Endothelial cell of umbilical vein (primary cell): ENCODE results near the gene KLRF2. TPM values are rescaled to one million over a fixed set of nuclear protein-coding genes. Genes with fewer than 3 reads are reported as not detected.

ENCODE experiments used
- BruUV-seq: library from RNA; stranded (reverse); fragments of 400-500 nt; replicated peaks from 2 replicates; lab custom pipeline; 2021; lab: Mats Ljungman, UMichigan
- CTCF ChIA-PET: fragments of 300-600, 350-600 bp; sonication (Branson Sonifier 250); formaldehyde crosslinking; loops from one replicate; lab custom pipeline; 2021; ENCODE audit warnings: antibody characterized with exemption, inconsistent platforms; lab: Charles Lee
- POLR2A ChIA-PET: fragments of 300-600, 350-600 bp; sonication (Branson Sonifier 250); formaldehyde crosslinking; loops from one replicate; lab custom pipeline; 2021; ENCODE audit warnings: antibody characterized with exemption, inconsistent platforms; lab: Charles Lee
- DNase-seq: peaks from one replicate; pipeline ENCODE4 v3.0.0-alpha.2; 2011; ENCODE audit warnings: low read depth, low spot score
- FAIRE-seq: peaks from 2 replicates; lab custom pipeline; 2011; peaks lifted over from hg19 to GRCh38; lab: Jason Lieb, UNC
- H2AFZ ChIP-seq: 2 replicates; pipeline ENCODE4 v1.6.0; 2012; ENCODE audit warnings: low read depth, low read length, control low read depth, inconsistent platforms
- H3K27ac ChIP-seq: 2 replicates; pipeline ENCODE4 v1.5.1; 2011; ENCODE audit warnings: low read depth, mild to moderate bottlenecking, control low read depth, low read length, moderate library complexity; ENCODE audit not compliant: insufficient read depth
- H3K27me3 ChIP-seq, 2 experiments: 2 replicates each; pipeline versions ENCODE4 v1.6.0 to v1.6.1; 2011; ENCODE audit warnings: low read length in 2 of 2, mixed read lengths in 1 of 2; ENCODE audit not compliant: control insufficient read depth in 2 of 2, insufficient read depth in 2 of 2
- H3K36me3 ChIP-seq, 2 experiments: 2 replicates in 1 of 2; 3 replicates in 1 of 2; pipeline ENCODE4 v1.5.1; 2011; ENCODE audit warnings: low read length in 2 of 2, mild to moderate bottlenecking in 1 of 2, moderate library complexity in 1 of 2; ENCODE audit not compliant: control insufficient read depth in 2 of 2, insufficient read depth in 2 of 2; ENCODE audit errors: extremely low read depth in 1 of 2
- H3K4me1 ChIP-seq: 3 replicates; pipeline ENCODE4 v1.5.1; 2011; ENCODE audit warnings: mild to moderate bottlenecking, low read length; ENCODE audit not compliant: control insufficient read depth, insufficient read depth; ENCODE audit errors: extremely low read depth
- H3K4me2 ChIP-seq: 2 replicates; pipeline ENCODE4 v1.6.1; 2011; ENCODE audit warnings: low read length, control low read depth, mixed read lengths; ENCODE audit not compliant: insufficient read depth
- H3K4me3 ChIP-seq, 3 experiments: fragments of 200-600 bp in 1 of 3; sonication (generic), shearing (Covaris generic) in 1 of 3; replicated peaks in 1 of 3; 2 replicates each; pipeline ENCODE4 v1.5.1; 2011 to 2016; ENCODE audit warnings: control low read depth in 3 of 3, low read length in 3 of 3, mild to moderate bottlenecking in 2 of 3, inconsistent platforms in 1 of 3, low read depth in 1 of 3, moderate library complexity in 1 of 3; ENCODE audit not compliant: insufficient read depth in 1 of 3
- H3K79me2 ChIP-seq: 2 replicates; pipeline ENCODE4 v1.6.0; 2012; ENCODE audit warnings: low read length, inconsistent platforms; ENCODE audit not compliant: control insufficient read depth, insufficient read depth
- H3K9ac ChIP-seq: replicated peaks from 2 replicates; pipeline ENCODE3; 2011; ENCODE audit warnings: low read length, control low read depth; ENCODE audit not compliant: insufficient read depth; ENCODE audit errors: extremely low read depth
- H3K9me1 ChIP-seq: replicated peaks from 3 replicates; pipeline ENCODE4 v1.6.0; 2011; ENCODE audit warnings: mild to moderate bottlenecking, low read length; ENCODE audit not compliant: control insufficient read depth, insufficient read depth; ENCODE audit errors: extremely low read depth
- H3K9me3 ChIP-seq: replicated peaks from 2 replicates; pipeline ENCODE4 v1.5.1; 2012; ENCODE audit warnings: low read length, inconsistent platforms; ENCODE audit not compliant: control insufficient read depth, insufficient read depth
- H4K20me1 ChIP-seq: replicated peaks from 2 replicates; pipeline ENCODE3; 2011; ENCODE audit warnings: mild to moderate bottlenecking, low read length; ENCODE audit not compliant: control insufficient read depth, insufficient read depth; ENCODE audit errors: extremely low read depth
- CTCF ChIP-seq, 2 donors: IDR thresholded peaks; 1 replicate in 1 of 2; 2 replicates in 1 of 2; pipeline ENCODE4 v1.5.1; 2011; ENCODE audit warnings: low read length in 2 of 2, mild to moderate bottlenecking in 2 of 2, moderate library complexity in 2 of 2, control low read depth in 1 of 2, inconsistent platforms in 1 of 2, low read depth in 1 of 2; ENCODE audit not compliant: insufficient read depth in 1 of 2; ENCODE audit errors: extremely low read depth in 1 of 2
- FOS ChIP-seq: IDR thresholded peaks from 2 replicates; pipeline ENCODE4 v1.6.1; 2011; ENCODE audit warnings: mild to moderate bottlenecking, low read length, moderate library complexity, borderline replicate concordance; ENCODE audit not compliant: insufficient read depth
- GATA2 ChIP-seq: IDR thresholded peaks from 2 replicates; pipeline ENCODE4 v1.7.0; 2011; ENCODE audit warnings: low read depth, mild to moderate bottlenecking, moderate library complexity, mixed read lengths, low read length; ENCODE audit not compliant: insufficient read length, insufficient read depth
- JUN ChIP-seq: IDR thresholded peaks from 2 replicates; pipeline ENCODE4 v1.6.1; 2011; ENCODE audit warnings: borderline replicate concordance, low read depth; ENCODE audit not compliant: insufficient read length, insufficient read depth
- MAX ChIP-seq: IDR thresholded peaks from 2 replicates; pipeline ENCODE4 v1.6.1; 2011; ENCODE audit not compliant: insufficient read depth, insufficient read length
- MYC ChIP-seq: IDR thresholded peaks from one replicate; pipeline ENCODE4 v1.6.1; 2011; ENCODE audit warnings: mild to moderate bottlenecking, low read depth, low read length
- POLR2A ChIP-seq: IDR thresholded peaks from 2 replicates; pipeline ENCODE4 v1.6.1; 2012; ENCODE audit warnings: low read depth, mild to moderate bottlenecking, control low read depth, low read length
- POLR2AphosphoS5 ChIP-seq: IDR thresholded peaks from 2 replicates; pipeline ENCODE4 v1.6.1; 2012; ENCODE audit warnings: low read depth, mild to moderate bottlenecking, control low read depth, low read length, moderate library complexity; ENCODE audit not compliant: insufficient read depth
- dilution Hi-C: fragments of 300-500 bp; cut with MboI; formaldehyde crosslinking; loops from one replicate; pipeline ENCODE4 v1.15.0; 2019; ENCODE audit warnings: low sequenced_read_pairs; ENCODE audit not compliant: extremely low pct_ligation_motif_present
- intact Hi-C: fragments of 100-400 bp; cut with micrococcal nuclease; formaldehyde crosslinking; loops from one replicate; pipeline ENCODE4 v1.10.0; 2022
- polyA plus RNA-seq, 4 experiments: library from polyadenylated mRNA; depleted of rRNA in 3 of 4; stranded (reverse) in 3 of 4; unstranded in 1 of 4; fragments of >200 nt; gene quantifications; 2 replicates each; pipeline versions ENCODE4 v1.2.1 to v1.2.3, GENCODE V29; 2011 to 2012; ENCODE audit warnings: missing spikeins in 1 of 4
- total RNA-seq: library from RNA; stranded (reverse); gene quantifications from 2 replicates; pipeline ENCODE4 v1.2.3, GENCODE V29; 2021

The KLRF2 gene
- total and polyA plus RNA-seq, 2 donors (not counting 3 experiments of a cell fraction or from before 2014, with no cell fraction given): not detected

- intact Hi-C loops: no loop called here
- no peak for DNase-seq
- BruUV-seq: no TSS peak
- dilution Hi-C loops: no loop called here
- Histone ChIP-seq H3K9me3 (no peaks in the 10 kb centered on the region), H3K79me2 (no peaks in the 10 kb centered on the region), H3K27me3 (no peaks in the 10 kb centered on the region), H3K4me1 (no peaks in the 10 kb centered on the region), H3K36me3 (no peaks in the 10 kb centered on the region), H3K4me2 (no peak overlapping the region), H2AFZ (no peak overlapping the region), H4K20me1 (no peaks in the 10 kb centered on the region), H3K27ac (no peak overlapping the region), H3K9ac (no peak overlapping the region), H3K4me3 (no peak overlapping the region), H3K9me1 (no peaks in the 10 kb centered on the region)
- POLR2A ChIA-PET: no interaction called here
- FAIRE-seq: no peak
- TF ChIP-seq POLR2AphosphoS5: no peak
- no peak for TF ChIP-seq CTCF (IDR thresholded peaks at IDR 0.05; ENCODE audit: extremely low read depth in 1 of 2, insufficient read depth in 1 of 2, low read depth in 1 of 2, low read length in 2 of 2)
- no peak for TF ChIP-seq POLR2A
- TF ChIP-seq MAX: no peak
- TF ChIP-seq GATA2: no peak
- no peak for TF ChIP-seq JUN
- TF ChIP-seq MYC: no peak
- no peak for TF ChIP-seq FOS
- CTCF ChIA-PET: interaction anchor here (1.9 kb wide), 1 partner anchor 9 kb away, joined by 8 read pairs; no protein-coding TSS in a partner anchor
Measured at GRCh38 chr12:9935026-9935425, 53.7 kb downstream of the KLRF2 start.
